ENCODE measurements around the gene VPS4B. TPM values are rescaled to one million over a fixed set of nuclear protein-coding genes. Genes with fewer than 3 reads are reported as not detected.

The VPS4B gene
- total RNA-seq, 4 donors from 2014 or later = 32.2 to 53.5 (median 45.3) TPM

DNA sequence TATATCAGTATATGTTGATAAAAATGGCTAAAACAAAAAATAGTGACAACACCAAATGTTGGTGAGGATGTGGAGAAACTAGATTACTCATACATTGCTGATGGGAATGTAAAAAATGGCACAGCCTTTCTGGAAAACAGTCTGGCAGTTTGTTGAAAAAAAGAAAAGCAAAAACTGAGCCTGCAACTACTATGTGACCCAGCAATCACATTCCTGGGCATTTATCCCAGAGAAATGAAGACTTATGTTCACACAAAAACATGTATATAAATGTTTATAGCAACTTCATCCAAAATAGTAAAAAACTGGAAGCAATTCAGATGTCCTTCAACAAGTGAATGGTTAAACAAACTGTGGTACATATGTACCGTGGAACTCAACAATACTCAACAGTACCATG is 47.7 kb downstream of the VPS4B start:
- TF ChIP-seq CTCF (IDR thresholded peaks at IDR 0.05; ENCODE audit: low read depth) = no peak

DNA sequence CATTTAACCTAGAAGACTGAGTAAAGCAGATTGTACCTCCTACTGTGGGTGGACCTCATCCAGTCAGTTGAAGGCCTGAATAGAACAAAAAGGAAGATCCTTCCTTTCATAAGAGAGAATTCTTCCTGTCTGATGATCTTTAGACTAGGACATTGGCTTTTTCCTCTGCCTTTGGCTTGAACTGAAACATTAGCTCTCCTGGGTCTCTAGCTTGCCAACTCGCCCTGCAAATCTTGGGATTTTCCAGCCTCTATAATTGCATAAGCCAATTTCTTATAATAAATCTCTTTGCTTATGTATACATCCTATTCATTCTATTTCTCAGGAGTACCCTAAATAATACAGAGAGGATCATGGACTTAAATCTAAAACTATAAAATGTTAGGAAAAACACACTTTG is 49.1 kb downstream of the VPS4B start:
- no peak for TF ChIP-seq CTCF (IDR thresholded peaks at IDR 0.05; ENCODE audit: low read depth)

- TF ChIP-seq CTCF (IDR thresholded peaks at IDR 0.05; ENCODE audit: low read depth) = no peak
These were observed 53.7 kb downstream of the VPS4B start for GRCh38 chr18:63368611-63369010.

GRCh38 chr18:63367053-63367953 is 55.0 kb downstream of the VPS4B start, which contains the start of gene KDSR:
TSS of gene KDSR (minus strand) at chr18:63367206. CDS start at chr18:63367118, 88 bp downstream.
- TF ChIP-seq CTCF (IDR thresholded peaks at IDR 0.05; ENCODE audit: low read depth) = no peak

GRCh38 chr18:63366213-63367052 is 55.8 kb downstream of the VPS4B start:
- no peak for TF ChIP-seq CTCF (IDR thresholded peaks at IDR 0.05; ENCODE audit: low read depth)

DNA sequence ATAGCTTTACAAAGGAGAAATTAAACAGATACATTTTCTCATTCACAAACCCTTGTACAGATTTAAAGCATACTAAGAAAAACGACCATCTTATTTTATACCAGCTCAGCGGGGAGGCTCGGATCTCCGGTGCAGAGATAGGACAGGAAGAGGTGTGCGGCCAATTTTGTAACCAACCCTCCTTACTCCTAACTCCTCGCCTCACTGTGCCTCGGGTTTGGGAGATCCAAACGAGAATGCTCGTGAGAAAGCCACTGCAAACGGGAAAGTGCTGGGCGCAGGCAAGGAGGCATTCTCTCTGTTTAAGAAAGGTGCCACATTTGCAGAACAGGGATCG is 56.4 kb downstream of the VPS4B start:
- no peak for TF ChIP-seq CTCF (IDR thresholded peaks at IDR 0.05; ENCODE audit: low read depth)

GRCh38 chr18:63363951-63364350 is 58.3 kb downstream of the VPS4B start:
- TF ChIP-seq CTCF (IDR thresholded peaks at IDR 0.05; ENCODE audit: low read depth) = no peak

Data from subcutaneous adipose tissue (tissue), 4 donors.